HG02938 (cell line): ENCODE results near the gene TRNAU1AP.

Experiments used
- ATAC-seq: cut with Tn5 transposase; IDR thresholded peaks from one replicate; pipeline ENCODE4 v1.9.1; 2021; ENCODE audit warnings: mild to moderate bottlenecking, moderate library complexity; ENCODE audit not compliant: unreplicated experiment

The TRNAU1AP gene

GRCh38 chr1:28604411-28604810, 51.5 kb downstream of the TRNAU1AP start:
- no peak for ATAC-seq

GRCh38 chr1:28604962-28605361, 52.1 kb downstream of the TRNAU1AP start:
- no peak for ATAC-seq

GRCh38 chr1:28606771-28607170, 53.9 kb downstream of the TRNAU1AP start:
- ATAC-seq = no peak

GRCh38 chr1:28613175-28613574, 60.3 kb downstream of the TRNAU1AP start:
- no peak for ATAC-seq
